ENCODE results near the gene MAML3.

The MAML3 gene

GRCh38 chr4:139682309-139682708 lies 471.7 kb downstream of the MAML3 start:
- Histone ChIP-seq H3K4me1 (ENCODE audit: control insufficient read depth, insufficient read depth, low read length) (no peaks in the 10 kb centered on the region), H3K4me3 (ENCODE audit: low read length) (no peak overlapping the region), H3K27ac (ENCODE audit: low read depth, low read length) (no peak overlapping the region), H3K9ac (ENCODE audit: low read length) (no peak overlapping the region), H3K36me3 (ENCODE audit: control insufficient read depth, insufficient read depth, low read length) (peaks cover 5% of the 10 kb centered on the region), H3K27me3 (ENCODE audit: control insufficient read depth, insufficient read depth, low read length) (no peaks in the 10 kb centered on the region)

GRCh38 chr4:139676913-139677585 lies 476.9 kb downstream of the MAML3 start:
- peaks cover 5% of the 10 kb centered on the region for H3K36me3 ChIP-seq (ENCODE audit: control insufficient read depth, insufficient read depth, low read length)
- no peak overlapping the region for H3K4me3 ChIP-seq (ENCODE audit: low read length)
- no peaks in the 10 kb centered on the region for H3K27me3 ChIP-seq (ENCODE audit: control insufficient read depth, insufficient read depth, low read length)
- H3K4me1 ChIP-seq (ENCODE audit: control insufficient read depth, insufficient read depth, low read length), result no peaks in the 10 kb centered on the region
- H3K27ac ChIP-seq (ENCODE audit: low read depth, low read length), result no peak overlapping the region
- H3K9ac ChIP-seq (ENCODE audit: low read length), result no peak overlapping the region

GRCh38 chr4:139676365-139676764 lies 477.6 kb downstream of the MAML3 start:
- Histone ChIP-seq H3K9ac (ENCODE audit: low read length) (no peak overlapping the region), H3K27ac (ENCODE audit: low read depth, low read length) (no peak overlapping the region), H3K36me3 (ENCODE audit: control insufficient read depth, insufficient read depth, low read length) (peaks cover 5% of the 10 kb centered on the region), H3K4me1 (ENCODE audit: control insufficient read depth, insufficient read depth, low read length) (no peaks in the 10 kb centered on the region), H3K4me3 (ENCODE audit: low read length) (no peak overlapping the region), H3K27me3 (ENCODE audit: control insufficient read depth, insufficient read depth, low read length) (no peaks in the 10 kb centered on the region)

GRCh38 chr4:139675651-139676050 lies 478.3 kb downstream of the MAML3 start:
- Histone ChIP-seq H3K4me1 (ENCODE audit: control insufficient read depth, insufficient read depth, low read length) (no peaks in the 10 kb centered on the region), H3K27ac (ENCODE audit: low read depth, low read length) (no peak overlapping the region), H3K36me3 (ENCODE audit: control insufficient read depth, insufficient read depth, low read length) (peaks cover 5% of the 10 kb centered on the region), H3K4me3 (ENCODE audit: low read length) (no peak overlapping the region), H3K9ac (ENCODE audit: low read length) (no peak overlapping the region), H3K27me3 (ENCODE audit: control insufficient read depth, insufficient read depth, low read length) (no peaks in the 10 kb centered on the region)

GRCh38 chr4:139674875-139675550 lies 479.0 kb downstream of the MAML3 start:
- H3K4me1 ChIP-seq (ENCODE audit: control insufficient read depth, insufficient read depth, low read length), result no peaks in the 10 kb centered on the region
- no peak overlapping the region for H3K4me3 ChIP-seq (ENCODE audit: low read length)
- no peak overlapping the region for H3K27ac ChIP-seq (ENCODE audit: low read depth, low read length)
- H3K36me3 ChIP-seq (ENCODE audit: control insufficient read depth, insufficient read depth, low read length), result peaks cover 5% of the 10 kb centered on the region
- H3K27me3 ChIP-seq (ENCODE audit: control insufficient read depth, insufficient read depth, low read length), result no peaks in the 10 kb centered on the region
- no peak overlapping the region for H3K9ac ChIP-seq (ENCODE audit: low read length)

GRCh38 chr4:139672732-139673131 lies 481.3 kb downstream of the MAML3 start:
- Histone ChIP-seq H3K4me1 (ENCODE audit: control insufficient read depth, insufficient read depth, low read length) (no peaks in the 10 kb centered on the region), H3K4me3 (ENCODE audit: low read length) (no peak overlapping the region), H3K9ac (ENCODE audit: low read length) (no peak overlapping the region), H3K36me3 (ENCODE audit: control insufficient read depth, insufficient read depth, low read length) (no peaks in the 10 kb centered on the region), H3K27me3 (ENCODE audit: control insufficient read depth, insufficient read depth, low read length) (no peaks in the 10 kb centered on the region), H3K27ac (ENCODE audit: low read depth, low read length) (no peak overlapping the region)

- Histone ChIP-seq H3K9ac (ENCODE audit: low read length) (no peak overlapping the region), H3K27ac (ENCODE audit: low read depth, low read length) (no peak overlapping the region), H3K36me3 (ENCODE audit: control insufficient read depth, insufficient read depth, low read length) (no peaks in the 10 kb centered on the region), H3K4me1 (ENCODE audit: control insufficient read depth, insufficient read depth, low read length) (peaks cover under 1% of the 10 kb centered on the region), H3K27me3 (ENCODE audit: control insufficient read depth, insufficient read depth, low read length) (no peaks in the 10 kb centered on the region), H3K4me3 (ENCODE audit: low read length) (no peak overlapping the region)
Observed at GRCh38 chr4:139672215-139672614, 481.8 kb downstream of the MAML3 start.

- Histone ChIP-seq H3K27me3 (ENCODE audit: control insufficient read depth, insufficient read depth, low read length) (no peaks in the 10 kb centered on the region), H3K4me1 (ENCODE audit: control insufficient read depth, insufficient read depth, low read length) (peaks cover 7% of the 10 kb centered on the region), H3K36me3 (ENCODE audit: control insufficient read depth, insufficient read depth, low read length) (no peaks in the 10 kb centered on the region), H3K27ac (ENCODE audit: low read depth, low read length) (no peak overlapping the region), H3K9ac (ENCODE audit: low read length) (no peak overlapping the region), H3K4me3 (ENCODE audit: low read length) (no peak overlapping the region)
Observed at GRCh38 chr4:139670775-139671174, 483.2 kb downstream of the MAML3 start.

GRCh38 chr4:139669890-139670289 lies 484.1 kb downstream of the MAML3 start:
- Histone ChIP-seq H3K4me3 (ENCODE audit: low read length) (no peak overlapping the region), H3K4me1 (ENCODE audit: control insufficient read depth, insufficient read depth, low read length) (peaks cover 10% of the 10 kb centered on the region), H3K27me3 (ENCODE audit: control insufficient read depth, insufficient read depth, low read length) (no peaks in the 10 kb centered on the region), H3K9ac (ENCODE audit: low read length) (no peak overlapping the region), H3K27ac (ENCODE audit: low read depth, low read length) (no peak overlapping the region), H3K36me3 (ENCODE audit: control insufficient read depth, insufficient read depth, low read length) (no peaks in the 10 kb centered on the region)

- Histone ChIP-seq H3K4me1 (ENCODE audit: control insufficient read depth, insufficient read depth, low read length) (peaks cover 10% of the 10 kb centered on the region), H3K27ac (ENCODE audit: low read depth, low read length) (no peak overlapping the region)
Observed at GRCh38 chr4:139669335-139669734, 484.6 kb downstream of the MAML3 start.

GRCh38 chr4:139668658-139669201 lies 485.3 kb downstream of the MAML3 start:
- peaks cover 10% of the 10 kb centered on the region for H3K4me1 ChIP-seq (ENCODE audit: control insufficient read depth, insufficient read depth, low read length)
- H3K27ac ChIP-seq (ENCODE audit: low read depth, low read length), result no peak overlapping the region
- no peaks in the 10 kb centered on the region for H3K27me3 ChIP-seq (ENCODE audit: control insufficient read depth, insufficient read depth, low read length)
- H3K9ac ChIP-seq (ENCODE audit: low read length), result no peak overlapping the region
- no peaks in the 10 kb centered on the region for H3K36me3 ChIP-seq (ENCODE audit: control insufficient read depth, insufficient read depth, low read length)
- no peak overlapping the region for H3K4me3 ChIP-seq (ENCODE audit: low read length)

More at GRCh38 chr4:139669335-139669734, 484.6 kb downstream of the MAML3 start:
- no peaks in the 10 kb centered on the region for H3K27me3 ChIP-seq (ENCODE audit: control insufficient read depth, insufficient read depth, low read length)
- no peak overlapping the region for H3K4me3 ChIP-seq (ENCODE audit: low read length)
- H3K36me3 ChIP-seq (ENCODE audit: control insufficient read depth, insufficient read depth, low read length), result no peaks in the 10 kb centered on the region
- no peak overlapping the region for H3K9ac ChIP-seq (ENCODE audit: low read length)

GRCh38 chr4:139668036-139668435 lies 485.9 kb downstream of the MAML3 start:
- no peaks in the 10 kb centered on the region for H3K36me3 ChIP-seq (ENCODE audit: control insufficient read depth, insufficient read depth, low read length)
- H3K27ac ChIP-seq (ENCODE audit: low read depth, low read length), result no peak overlapping the region
- H3K9ac ChIP-seq (ENCODE audit: low read length), result no peak overlapping the region
- H3K27me3 ChIP-seq (ENCODE audit: control insufficient read depth, insufficient read depth, low read length), result no peaks in the 10 kb centered on the region
- H3K4me3 ChIP-seq (ENCODE audit: low read length), result peak overlapping the region; percentile 33
- peaks cover 10% of the 10 kb centered on the region for H3K4me1 ChIP-seq (ENCODE audit: control insufficient read depth, insufficient read depth, low read length)
